ENCODE measurements around the gene TTC16. TPM values are rescaled to one million over a fixed set of nuclear protein-coding genes. Genes with fewer than 3 reads are reported as not detected.
"Not testable (repeated sequence)": the region's sequence is repeated elsewhere in the genome, so short reads cannot be mapped to it uniquely, and the experiment has no call there.

Gene TTC16
- total and polyA plus RNA-seq, 2 donors (not counting 1 experiment from before 2014, with no cell fraction given) = 0.25 TPM; not detected in 1

DNA sequence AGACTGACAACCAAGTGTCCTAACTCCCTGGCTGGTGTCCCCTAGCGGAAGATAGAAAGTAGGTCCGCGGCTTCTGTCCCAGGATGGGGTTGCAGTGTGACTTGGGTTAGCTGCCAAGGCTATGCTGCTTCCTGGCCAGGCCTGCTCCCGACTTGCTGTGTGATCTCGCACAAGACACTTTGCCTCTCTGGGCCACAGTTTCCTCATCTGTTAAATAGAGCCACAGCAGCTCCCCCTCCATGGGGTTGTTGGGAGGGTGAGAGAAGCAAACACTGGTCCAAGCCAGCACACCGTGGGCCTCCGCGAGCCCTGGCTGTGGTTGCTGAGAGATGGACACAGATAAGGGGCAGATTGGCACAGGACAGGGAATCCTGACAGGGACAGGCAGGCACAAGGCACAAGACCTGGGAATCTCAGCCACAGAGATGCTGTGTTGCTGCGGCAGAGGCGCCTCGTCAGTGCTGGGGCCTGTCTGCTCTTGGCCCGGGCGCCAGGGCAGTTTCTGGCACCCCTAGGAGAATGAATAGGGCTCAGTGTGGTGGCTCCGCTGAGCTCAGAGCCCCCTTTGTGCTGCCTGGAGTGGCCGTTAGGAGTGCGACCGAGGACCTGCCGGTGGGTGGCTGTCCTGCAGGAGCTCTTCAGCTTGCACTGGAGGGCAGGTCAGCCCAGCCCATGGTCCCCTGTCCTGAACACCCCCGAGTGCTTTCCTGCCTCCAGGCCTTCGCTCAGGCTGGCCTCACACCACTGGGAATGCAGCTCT lies 64.4 kb downstream of the TTC16 start:
- Histone ChIP-seq H3K4me1 (ENCODE audit: control insufficient read depth in 2 of 2, insufficient read depth in 2 of 2, low read length in 2 of 2) (peaks cover 46 to 79% of the 10 kb centered on the region in 2 donors), H3K27me3 (replicated peaks in 1 of 4; ENCODE audit: control extremely low read depth in 1 of 4, control insufficient read depth in 3 of 4, insufficient read depth in 4 of 4, low read length in 3 of 4) (no peaks in the 10 kb centered on the region), H3K9me3 (ENCODE audit: control extremely low read depth in 1 of 3, control insufficient read depth in 2 of 3, insufficient read depth in 1 of 3, low read length in 2 of 3) (no peaks in the 10 kb centered on the region), H3K36me3 (replicated peaks in 1 of 2; ENCODE audit: control extremely low read depth in 1 of 2, control insufficient read depth in 1 of 2, extremely low read depth in 1 of 2, insufficient read depth in 2 of 2, low read length in 1 of 2) (no peaks in the 10 kb centered on the region), H3K4me3 (ENCODE audit: control extremely low read depth in 1 of 5, extremely low read depth in 1 of 5, insufficient read depth in 1 of 5, low read depth in 2 of 5, low read length in 4 of 5) (peak overlapping the region in 1 of 5 experiments; percentile 91), H3K4me2 (replicated peaks; ENCODE audit: low read depth, low read length, poor library complexity, severe bottlenecking) (peak overlapping the region; percentile 93), H3K79me2 (ENCODE audit: control insufficient read depth, insufficient read depth, low read length) (peaks cover 73% of the 10 kb centered on the region), H3K9ac (ENCODE audit: low read length) (peak overlapping the region; percentile 76), H3K27ac (ENCODE audit: low read length in 2 of 2) (peak overlapping the region; percentile 89 to 97), H2AFZ (ENCODE audit: insufficient read depth, low read depth, low read length, poor library complexity, severe bottlenecking) (no peak overlapping the region), H4K20me1 (ENCODE audit: control insufficient read depth, insufficient read depth, low read length, poor library complexity, severe bottlenecking) (peaks cover 21% of the 10 kb centered on the region)
- Mint-ChIP-seq H3K4me1 (peaks cover 69% of the 10 kb centered on the region), H3K4me3 (no peak overlapping the region), H3K9me3 (ENCODE audit: insufficient read depth) (no peaks in the 10 kb centered on the region), H3K27me3 (no peaks in the 10 kb centered on the region), H3K27ac (peak overlapping the region; percentile 97)
- CTCF ChIA-PET = interaction anchor here (0.7 to 3.4 kb wide), 3 partner anchors 17 to 141 kb away, joined by 4 to 24 read pairs (median 7); no protein-coding TSS in a partner anchor
- WGBS (ENCODE audit: insufficient coverage) = 84% methylated on average over 20 of the region's 20 CpGs
- intact Hi-C loops (cut with micrococcal nuclease) = no loop called here
- DNase-seq = no peak
- POLR2A ChIA-PET = interaction anchor here (0.7 to 3.0 kb wide), 2 partner anchors 10 to 14 kb away, joined by 5 to 18 read pairs; no protein-coding TSS in a partner anchor
- no peak for ATAC-seq (ENCODE audit: low read depth)
- TF ChIP-seq EZH2 (IDR thresholded peaks at IDR 0.05; ENCODE audit: borderline replicate concordance, insufficient read depth, low read depth, low read length, poor library complexity, severe bottlenecking) = no peak
- TF ChIP-seq CTCF (IDR thresholded peaks at IDR 0.05) = no peak

DNA sequence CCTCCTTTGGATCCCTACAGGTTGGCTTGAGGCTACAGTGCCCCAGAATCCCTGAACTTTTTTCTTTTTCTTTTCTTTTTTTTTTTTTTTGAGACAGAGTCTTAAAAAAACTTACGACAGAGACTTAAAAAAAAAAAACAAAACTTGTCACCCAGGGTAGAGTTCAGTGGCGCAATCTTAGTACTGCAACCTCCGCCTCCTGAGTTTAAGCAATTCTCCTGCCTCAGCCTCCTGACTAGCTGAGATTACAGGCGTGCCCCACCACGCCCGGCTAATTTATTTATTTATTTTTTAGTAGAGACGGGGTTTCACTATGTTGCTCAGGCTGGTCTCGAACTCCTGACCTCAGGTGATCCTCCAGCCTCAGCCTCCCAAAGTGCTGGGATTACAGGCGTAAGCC lies 65.0 kb downstream of the TTC16 start:
- H3K4me3 Mint-ChIP-seq; H3K9me3 Mint-ChIP-seq (ENCODE audit: insufficient read depth); H3K4me2 ChIP-seq (replicated peaks; ENCODE audit: low read depth, low read length, poor library complexity, severe bottlenecking); intact Hi-C loops (cut with micrococcal nuclease); H3K27me3 Mint-ChIP-seq; DNase-seq; H3K9ac ChIP-seq (ENCODE audit: low read length); H3K36me3 ChIP-seq (replicated peaks in 1 of 2; ENCODE audit: control extremely low read depth in 1 of 2, control insufficient read depth in 1 of 2, extremely low read depth in 1 of 2, insufficient read depth in 2 of 2, low read length in 1 of 2); H3K4me3 ChIP-seq (ENCODE audit: control extremely low read depth in 1 of 5, extremely low read depth in 1 of 5, insufficient read depth in 1 of 5, low read depth in 2 of 5, low read length in 4 of 5); H2AFZ ChIP-seq (ENCODE audit: insufficient read depth, low read depth, low read length, poor library complexity, severe bottlenecking); H3K27me3 ChIP-seq (replicated peaks in 1 of 4; ENCODE audit: control extremely low read depth in 1 of 4, control insufficient read depth in 3 of 4, insufficient read depth in 4 of 4, low read length in 3 of 4); H3K9me3 ChIP-seq (ENCODE audit: control extremely low read depth in 1 of 3, control insufficient read depth in 2 of 3, insufficient read depth in 1 of 3, low read length in 2 of 3); ATAC-seq (ENCODE audit: low read depth): not testable (repeated sequence)
- CTCF ChIA-PET = interaction anchor here (0.7 to 3.4 kb wide), 2 partner anchors 17 to 89 kb away, joined by 4 to 24 read pairs; no protein-coding TSS in a partner anchor
- Histone ChIP-seq H3K79me2 (ENCODE audit: control insufficient read depth, insufficient read depth, low read length) (peaks cover 69% of the 10 kb centered on the region), H3K4me1 (ENCODE audit: control insufficient read depth in 2 of 2, insufficient read depth in 2 of 2, low read length in 2 of 2) (peaks cover 46 to 73% of the 10 kb centered on the region in 2 donors), H3K27ac (ENCODE audit: low read length in 2 of 2) (peak overlapping the region; percentile 89 to 97), H4K20me1 (ENCODE audit: control insufficient read depth, insufficient read depth, low read length, poor library complexity, severe bottlenecking) (peaks cover 17% of the 10 kb centered on the region)
- POLR2A ChIA-PET = interaction anchor here (3.0 kb wide), 1 partner anchor 10 kb away, joined by 18 read pairs; no protein-coding TSS in a partner anchor
- Mint-ChIP-seq H3K27ac (peak overlapping the region; percentile 98), H3K4me1 (peaks cover 69% of the 10 kb centered on the region)
- 100% methylated on average over 2 of the region's 9 CpGs for WGBS (ENCODE audit: insufficient coverage)

Other genes starting within 250 kb of the TTC16 start
- 0.62 and 0.78 TPM in 2 replicates for gene STXBP1, start 103.8 kb upstream of the TTC16 start, total RNA-seq
- 0.16 TPM in 1 of 2 replicates, not detected in the other for gene STXBP1, start 103.8 kb upstream of the TTC16 start, polyA plus RNA-seq
- gene CFAP157, start 9.1 kb upstream of the TTC16 start, total RNA-seq = not detected in 2 replicates
- gene CFAP157, start 9.1 kb upstream of the TTC16 start, polyA plus RNA-seq = 0.03 TPM in 1 of 2 replicates, not detected in the other
- 6.2 and 7.6 TPM in 2 replicates for gene PTRH1, start 416 bp upstream of the TTC16 start, total RNA-seq
- gene PTRH1, start 416 bp upstream of the TTC16 start, polyA plus RNA-seq = 2.0 and 6.3 TPM in 2 replicates
- gene TOR2A, start 19.2 kb downstream of the TTC16 start, total RNA-seq = 14.3 and 15.8 TPM in 2 replicates
- 19.1 and 26.5 TPM in 2 replicates for gene TOR2A, start 19.2 kb downstream of the TTC16 start, polyA plus RNA-seq
- 66.3 and 70.1 TPM in 2 replicates for gene SH2D3C, start 62.6 kb downstream of the TTC16 start, total RNA-seq
- 67.6 and 85.5 TPM in 2 replicates for gene SH2D3C, start 62.6 kb downstream of the TTC16 start, polyA plus RNA-seq
- 167 and 176 TPM in 2 replicates for gene CDK9, start 70.0 kb downstream of the TTC16 start, total RNA-seq
- 145 and 163 TPM in 2 replicates for gene CDK9, start 70.0 kb downstream of the TTC16 start, polyA plus RNA-seq
- 136 and 137 TPM in 2 replicates for gene FPGS, start 86.8 kb downstream of the TTC16 start, total RNA-seq
- 89.9 and 103 TPM in 2 replicates for gene FPGS, start 86.8 kb downstream of the TTC16 start, polyA plus RNA-seq
- gene ENG, start 138.6 kb downstream of the TTC16 start, total RNA-seq = 12.6 and 14.0 TPM in 2 replicates
- gene ENG, start 138.6 kb downstream of the TTC16 start, polyA plus RNA-seq = 3.5 and 5.4 TPM in 2 replicates
- 31.8 and 35.0 TPM in 2 replicates for gene AK1, start 161.6 kb downstream of the TTC16 start, total RNA-seq
- gene AK1, start 161.6 kb downstream of the TTC16 start, polyA plus RNA-seq = 28.0 and 33.6 TPM in 2 replicates
- gene ST6GALNAC6, start 183.5 kb downstream of the TTC16 start, total RNA-seq = 126 and 136 TPM in 2 replicates
- gene ST6GALNAC6, start 183.5 kb downstream of the TTC16 start, polyA plus RNA-seq = 54.7 and 68.0 TPM in 2 replicates
- gene ST6GALNAC4, start 201.0 kb downstream of the TTC16 start, total RNA-seq = 198 and 199 TPM in 2 replicates
- 80.5 and 98.8 TPM in 2 replicates for gene ST6GALNAC4, start 201.0 kb downstream of the TTC16 start, polyA plus RNA-seq
- gene PIP5KL1, start 214.7 kb downstream of the TTC16 start, total RNA-seq = 1.4 and 2.1 TPM in 2 replicates
- gene PIP5KL1, start 214.7 kb downstream of the TTC16 start, polyA plus RNA-seq = 0.75 and 0.88 TPM in 2 replicates
- gene DPM2, start 221.8 kb downstream of the TTC16 start, total RNA-seq = 42.9 and 45.9 TPM in 2 replicates
- 19.4 and 34.1 TPM in 2 replicates for gene DPM2, start 221.8 kb downstream of the TTC16 start, polyA plus RNA-seq